ENCODE measurements around the gene PIANP.
"Not testable (repeated sequence)": the region's sequence is repeated elsewhere in the genome, so short reads cannot be mapped to it uniquely, and the experiment has no call there.

Gene PIANP

DNA sequence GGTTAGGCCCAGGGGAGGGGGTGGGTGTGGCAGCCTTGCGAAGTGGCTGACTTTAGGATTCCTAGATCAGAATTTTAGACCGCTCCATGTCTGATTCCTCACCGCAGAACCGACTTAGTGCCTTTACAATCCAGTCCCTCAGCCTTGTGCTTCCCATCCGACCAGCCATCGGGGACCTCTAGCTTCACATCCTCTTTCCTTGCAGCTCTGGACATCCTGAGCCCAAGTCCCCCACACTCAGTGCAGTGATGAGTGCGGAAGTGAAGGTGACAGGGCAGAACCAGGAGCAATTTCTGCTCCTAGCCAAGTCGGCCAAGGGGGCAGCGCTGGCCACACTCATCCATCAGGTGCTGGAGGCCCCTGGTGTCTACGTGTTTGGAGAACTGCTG is 23.8 kb upstream of the PIANP start:
- Histone ChIP-seq H3K9ac (ENCODE audit: low read length) (peak overlapping the region; percentile 81), H3K27me3 (ENCODE audit: low read depth, low read length) (no peaks in the 10 kb centered on the region), H3K4me3 (ENCODE audit: low read length) (peak overlapping the region; percentile 93), H3K9me3 (ENCODE audit: insufficient read depth, low read length) (no peaks in the 10 kb centered on the region), H3K4me1 (ENCODE audit: low read length) (peaks cover 14% of the 10 kb centered on the region), H3K27ac (ENCODE audit: low read length) (peak overlapping the region; percentile 74), H3K36me3 (replicated peaks; ENCODE audit: low read depth, low read length) (peaks cover 16% of the 10 kb centered on the region), H4K20me1 (ENCODE audit: insufficient read depth, low read length) (no peaks in the 10 kb centered on the region), H3K79me2 (ENCODE audit: low read length) (peaks cover 12% of the 10 kb centered on the region), H3K4me2 (ENCODE audit: low read length) (peak overlapping the region; percentile 85), H2AFZ (ENCODE audit: low read depth, low read length) (peak overlapping the region; percentile 25; the same call in 1 of the 2 replicates)
- TF ChIP-seq EZH2phosphoT487 (IDR thresholded peaks at IDR 0.05; ENCODE audit: low read depth) (no peak), CTCF (IDR thresholded peaks at IDR 0.05; ENCODE audit: low read depth, low read length) (no peak)

- peak within 1 kb of the TSS; percentile 93 for H3K4me3 ChIP-seq (ENCODE audit: low read length)
- peak within 1 kb of the TSS; percentile 94 for H3K9ac ChIP-seq (ENCODE audit: low read length)
- no peaks in the 10 kb centered on the region for H3K9me3 ChIP-seq (ENCODE audit: insufficient read depth, low read length)
- H3K27ac ChIP-seq (ENCODE audit: low read length): peak within 1 kb of the TSS; percentile 74
- H2AFZ ChIP-seq (ENCODE audit: low read depth, low read length): peak within 1 kb of the TSS; percentile 98
- H3K27me3 ChIP-seq (ENCODE audit: low read depth, low read length): no peaks in the 10 kb centered on the region
- peaks cover 12% of the 10 kb centered on the region for H3K79me2 ChIP-seq (ENCODE audit: low read length)
- no peak for TF ChIP-seq CTCF (IDR thresholded peaks at IDR 0.05; ENCODE audit: low read depth, low read length)
- peaks cover 10% of the 10 kb centered on the region for H3K4me1 ChIP-seq (ENCODE audit: low read length)
- H4K20me1 ChIP-seq (ENCODE audit: insufficient read depth, low read length): no peaks in the 10 kb centered on the region
- peak within 1 kb of the TSS; percentile 91 for H3K4me2 ChIP-seq (ENCODE audit: low read length)
- H3K36me3 ChIP-seq (replicated peaks; ENCODE audit: low read depth, low read length): peaks cover 10% of the 10 kb centered on the region
Measured at GRCh38 chr12:6723607-6724408, 23.2 kb upstream of the PIANP start, which contains the start of gene COPS7A. Gene COPS7A, plus strand, starts transcription at chr12:6724046. Its CDS starts 611 bp downstream, at chr12:6724657.

- H3K4me3 ChIP-seq (ENCODE audit: low read length): peak overlapping the region; percentile 93
- H3K36me3 ChIP-seq (replicated peaks; ENCODE audit: low read depth, low read length): peaks cover under 1% of the 10 kb centered on the region
- H3K27me3 ChIP-seq (ENCODE audit: low read depth, low read length): no peaks in the 10 kb centered on the region
- no peaks in the 10 kb centered on the region for H3K9me3 ChIP-seq (ENCODE audit: insufficient read depth, low read length)
- peaks cover 12% of the 10 kb centered on the region for H3K79me2 ChIP-seq (ENCODE audit: low read length)
- TF ChIP-seq EZH2phosphoT487 (IDR thresholded peaks at IDR 0.05; ENCODE audit: low read depth) (no peak), CTCF (IDR thresholded peaks at IDR 0.05; ENCODE audit: low read depth, low read length) (no peak)
- H3K9ac ChIP-seq (ENCODE audit: low read length): peak overlapping the region; percentile 94
- no peaks in the 10 kb centered on the region for H4K20me1 ChIP-seq (ENCODE audit: insufficient read depth, low read length)
- peaks cover 10% of the 10 kb centered on the region for H3K4me1 ChIP-seq (ENCODE audit: low read length)
- no peak overlapping the region for H3K27ac ChIP-seq (ENCODE audit: low read length)
- peak overlapping the region; percentile 91 for H3K4me2 ChIP-seq (ENCODE audit: low read length)
- no peak overlapping the region for H2AFZ ChIP-seq (ENCODE audit: low read depth, low read length)
Measured at GRCh38 chr12:6722863-6723262, 22.2 kb upstream of the PIANP start.

DNA sequence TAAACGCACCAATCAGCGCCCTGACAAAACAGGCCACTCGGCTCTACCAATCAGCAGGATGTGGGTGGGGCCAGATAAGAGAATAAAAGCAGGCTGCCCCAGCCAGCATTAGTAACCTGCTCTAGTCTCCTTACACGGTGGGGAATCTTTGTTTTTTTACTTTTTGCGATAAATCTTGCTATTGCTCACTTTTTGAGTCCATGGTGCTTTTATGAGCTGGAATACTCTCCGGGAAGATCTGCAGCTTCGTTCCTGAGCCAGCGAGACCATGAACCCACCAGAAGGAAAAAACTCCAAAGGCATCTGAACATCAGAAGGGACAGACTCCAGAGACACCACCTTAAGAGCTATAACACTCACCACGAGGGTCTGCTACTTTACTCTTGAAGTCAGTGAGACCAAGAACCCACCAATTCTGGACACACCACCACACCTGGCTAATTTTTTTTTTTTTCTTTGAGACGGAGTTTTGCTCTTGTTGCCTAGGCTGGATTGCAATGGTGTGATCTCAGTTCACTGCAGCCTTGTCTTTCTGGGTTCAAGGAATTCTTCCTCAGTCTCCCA is 16.3 kb upstream of the PIANP start:
- Histone ChIP-seq H3K27me3 (ENCODE audit: low read depth, low read length) (no peaks in the 10 kb centered on the region), H3K27ac (ENCODE audit: low read length) (no peak overlapping the region), H3K9ac (ENCODE audit: low read length) (no peak overlapping the region), H3K79me2 (ENCODE audit: low read length) (no peaks in the 10 kb centered on the region), H3K4me1 (ENCODE audit: low read length) (no peaks in the 10 kb centered on the region), H3K4me3 (ENCODE audit: low read length) (no peak overlapping the region), H2AFZ (ENCODE audit: low read depth, low read length) (no peak overlapping the region), H4K20me1 (ENCODE audit: insufficient read depth, low read length) (no peaks in the 10 kb centered on the region), H3K36me3 (replicated peaks; ENCODE audit: low read depth, low read length) (no peaks in the 10 kb centered on the region), H3K9me3 (ENCODE audit: insufficient read depth, low read length) (no peaks in the 10 kb centered on the region), H3K4me2 (ENCODE audit: low read length) (no peak overlapping the region)
- no peak for TF ChIP-seq CTCF (IDR thresholded peaks at IDR 0.05; ENCODE audit: low read depth, low read length)
- no peak for TF ChIP-seq EZH2phosphoT487 (IDR thresholded peaks at IDR 0.05; ENCODE audit: low read depth)

DNA sequence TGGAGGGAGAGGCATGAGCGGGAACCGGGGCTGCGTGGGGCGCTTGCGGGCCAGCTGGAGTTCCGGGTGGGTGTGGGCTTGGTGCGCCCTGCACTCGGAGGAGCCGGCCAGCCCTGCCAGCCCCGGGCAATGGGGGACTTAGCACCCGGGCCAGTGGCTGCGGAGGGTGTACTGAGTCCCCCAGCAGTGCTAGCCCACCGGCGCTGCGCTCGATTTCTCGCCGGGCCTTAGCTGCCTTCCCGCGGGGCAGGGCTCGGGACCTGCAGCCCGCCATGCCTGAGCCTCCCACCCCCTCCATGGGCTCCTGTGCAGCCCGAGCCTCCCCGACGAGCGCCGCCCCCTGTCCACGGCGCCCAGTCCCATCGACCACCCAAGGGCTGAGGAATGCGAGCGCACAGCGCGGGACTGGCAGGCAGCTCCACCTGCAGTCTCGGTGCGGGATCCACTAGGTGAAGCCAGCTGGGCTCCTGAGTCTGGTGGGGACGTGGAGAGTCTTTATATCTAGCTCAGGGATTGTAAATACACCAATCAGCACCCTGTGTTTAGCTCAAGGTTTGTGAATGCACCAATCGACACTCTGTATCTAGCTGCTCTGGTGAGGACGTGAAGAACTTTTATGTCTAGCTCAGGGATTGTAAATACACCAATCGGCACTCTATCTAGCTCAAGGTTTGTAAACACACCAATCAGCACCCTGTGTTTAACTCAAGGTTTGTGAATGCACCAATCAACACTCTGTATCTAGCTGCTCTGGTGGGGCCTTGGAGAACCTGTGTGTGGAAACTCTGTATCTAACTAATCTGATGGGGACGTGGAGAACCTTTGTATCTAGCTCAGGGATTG is 15.6 kb upstream of the PIANP start:
- not testable (repeated sequence) for H3K36me3 ChIP-seq (replicated peaks; ENCODE audit: low read depth, low read length); H3K27ac ChIP-seq (ENCODE audit: low read length); H3K4me3 ChIP-seq (ENCODE audit: low read length); H3K27me3 ChIP-seq (ENCODE audit: low read depth, low read length); H3K4me1 ChIP-seq (ENCODE audit: low read length); H3K4me2 ChIP-seq (ENCODE audit: low read length); H2AFZ ChIP-seq (ENCODE audit: low read depth, low read length); H3K9me3 ChIP-seq (ENCODE audit: insufficient read depth, low read length); H4K20me1 ChIP-seq (ENCODE audit: insufficient read depth, low read length); H3K9ac ChIP-seq (ENCODE audit: low read length); H3K79me2 ChIP-seq (ENCODE audit: low read length)
